BE2C (cell line): ENCODE data around the gene CXCL17.

Source experiments
- DNase-seq: peaks from one replicate; pipeline ENCODE4 v3.0.0-alpha.2; 2020
- H3K27me3 ChIP-seq: fragments of 250-450 bp; sonication (Bioruptor Pico); 2 replicates; pipeline ENCODE4 v1.5.1; 2020; ENCODE audit warnings: mild to moderate bottlenecking
- H3K36me3 ChIP-seq: fragments of 250-450 bp; sonication (Bioruptor Pico); 2 replicates; pipeline ENCODE4 v1.5.1; 2020; ENCODE audit warnings: mild to moderate bottlenecking
- H3K4me1 ChIP-seq: fragments of 250-450 bp; sonication (Bioruptor Pico); 2 replicates; pipeline ENCODE4 v1.5.1; 2020
- H3K4me3 ChIP-seq: 2 replicates; pipeline ENCODE4 v1.5.1; 2011; ENCODE audit warnings: low read depth, low read length
- H3K9me3 ChIP-seq: fragments of 250-450 bp; sonication (Bioruptor Pico); 2 replicates; pipeline ENCODE4 v1.5.1; 2020
- CTCF ChIP-seq: IDR thresholded peaks from 2 replicates; pipeline ENCODE4 v1.5.1; 2012; ENCODE audit warnings: mild to moderate bottlenecking, low read depth, low read length

Gene CXCL17

DNA sequence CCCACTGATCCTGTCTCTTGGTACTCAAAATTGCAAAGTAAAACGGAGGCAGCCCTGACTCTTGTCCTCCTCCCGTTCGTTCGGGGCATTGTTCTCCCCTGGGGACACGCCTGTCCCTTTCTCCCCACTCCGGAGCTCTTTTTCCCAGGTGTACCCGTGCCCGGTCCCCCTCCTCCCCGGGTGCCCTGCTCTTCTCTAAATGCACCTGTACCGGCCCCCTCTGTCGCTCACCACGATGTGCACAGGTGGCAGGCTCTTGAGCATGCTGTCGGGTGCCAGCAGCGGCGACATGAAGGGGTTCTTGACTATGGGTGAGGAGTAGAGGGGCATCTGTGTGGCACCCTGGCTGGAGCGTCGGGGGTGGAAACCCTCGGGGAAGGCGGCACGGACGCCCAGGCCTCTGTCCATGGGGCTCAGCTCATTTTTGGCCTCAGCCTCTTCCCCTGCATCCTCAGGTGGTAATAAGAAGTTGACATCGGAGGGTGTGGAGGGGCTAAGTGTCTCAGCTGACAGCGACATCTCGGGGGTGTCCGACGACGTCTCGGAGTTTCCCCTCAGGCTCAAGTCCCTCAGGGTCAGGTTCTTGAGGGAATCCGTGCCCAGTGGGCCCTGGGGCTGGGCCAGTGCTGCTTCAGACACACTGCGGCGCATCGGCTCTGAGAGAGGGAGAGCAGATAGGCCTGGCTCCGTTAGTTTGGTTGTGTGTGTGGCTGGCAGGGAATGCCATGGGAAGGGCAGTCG is 40.2 kb downstream of the CXCL17 start:
- Histone ChIP-seq H3K9me3 (no peaks in the 10 kb centered on the region), H3K4me3 (peak overlapping the region; percentile 58), H3K36me3 (no peaks in the 10 kb centered on the region), H3K27me3 (no peaks in the 10 kb centered on the region), H3K4me1 (no peaks in the 10 kb centered on the region; the same call in 1 of the 2 replicates)
- DNase-seq: no peak
- TF ChIP-seq CTCF: no peak

- Histone ChIP-seq H3K9me3 (no peaks in the 10 kb centered on the region), H3K4me1 (no peaks in the 10 kb centered on the region; the same call in 1 of the 2 replicates), H3K4me3 (peak overlapping the region; percentile 58), H3K36me3 (no peaks in the 10 kb centered on the region), H3K27me3 (no peaks in the 10 kb centered on the region)
- peak; percentile 88 for DNase-seq
- peak; percentile 87 for TF ChIP-seq CTCF
Measured at GRCh38 chr19:42401365-42402303, 41.1 kb downstream of the CXCL17 start.

DNA sequence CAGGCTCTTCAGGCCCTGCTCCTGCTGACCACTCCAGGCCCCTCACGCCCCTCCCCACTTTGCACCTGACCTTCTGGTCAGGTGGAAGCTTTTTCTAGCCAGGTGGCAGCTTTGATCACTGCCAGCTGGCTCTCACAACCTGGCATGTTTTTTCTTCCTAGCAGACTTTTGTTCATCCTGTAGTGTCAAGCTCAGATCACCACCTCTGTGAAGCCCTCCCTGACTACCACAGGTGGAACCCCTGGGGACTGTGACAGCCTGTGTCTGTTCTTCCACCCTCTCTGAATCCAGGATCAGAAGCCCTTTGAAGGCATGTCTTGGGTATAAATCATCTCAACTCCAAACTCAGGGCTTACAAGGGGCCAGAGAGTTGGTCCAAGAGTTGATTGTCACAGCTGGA is 42.3 kb downstream of the CXCL17 start:
- DNase-seq: no peak
- peaks cover 6% of the 10 kb centered on the region for H3K4me1 ChIP-seq
- TF ChIP-seq CTCF: no peak

GRCh38 chr19:42397263-42398166 is 45.2 kb downstream of the CXCL17 start:
- Histone ChIP-seq H3K36me3 (no peaks in the 10 kb centered on the region), H3K4me1 (peaks cover 6% of the 10 kb centered on the region)
- no peak for DNase-seq

More for the DNA sequence above, 42.3 kb downstream of the CXCL17 start:
- no peaks in the 10 kb centered on the region for H3K36me3 ChIP-seq
- no peak overlapping the region for H3K4me3 ChIP-seq
- H3K9me3 ChIP-seq: no peaks in the 10 kb centered on the region
- no peaks in the 10 kb centered on the region for H3K27me3 ChIP-seq

More at GRCh38 chr19:42397263-42398166, 45.2 kb downstream of the CXCL17 start:
- Histone ChIP-seq H3K27me3 (no peaks in the 10 kb centered on the region), H3K4me3 (peak overlapping the region; percentile 79), H3K9me3 (no peaks in the 10 kb centered on the region)
- no peak for TF ChIP-seq CTCF
